ENCODE results near the gene RTN4RL1.

The RTN4RL1 gene

DNA sequence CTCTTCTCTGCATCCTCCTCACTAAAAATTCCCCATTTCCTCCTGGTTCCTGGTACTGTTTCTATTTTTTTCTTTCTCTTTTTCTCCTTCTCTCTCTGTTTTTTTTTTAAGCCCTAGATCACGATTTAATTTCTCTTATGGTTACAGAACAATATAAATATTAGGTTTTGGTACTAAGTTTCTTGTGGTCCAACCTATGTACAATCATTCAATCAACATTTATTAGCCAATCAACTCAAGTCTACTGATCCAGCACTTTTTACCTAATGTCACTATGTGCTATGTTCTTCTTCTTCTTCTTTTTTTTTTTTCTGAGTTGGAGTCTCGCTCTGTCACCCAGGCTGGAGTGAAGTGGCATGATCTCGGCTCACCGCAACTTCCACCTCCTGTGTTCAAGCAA, 12.6 kb downstream of the RTN4RL1 start:
- H3K4me3 ChIP-seq (ENCODE audit: low read depth, low read length): no peak overlapping the region
- TF ChIP-seq, protein P1, sequence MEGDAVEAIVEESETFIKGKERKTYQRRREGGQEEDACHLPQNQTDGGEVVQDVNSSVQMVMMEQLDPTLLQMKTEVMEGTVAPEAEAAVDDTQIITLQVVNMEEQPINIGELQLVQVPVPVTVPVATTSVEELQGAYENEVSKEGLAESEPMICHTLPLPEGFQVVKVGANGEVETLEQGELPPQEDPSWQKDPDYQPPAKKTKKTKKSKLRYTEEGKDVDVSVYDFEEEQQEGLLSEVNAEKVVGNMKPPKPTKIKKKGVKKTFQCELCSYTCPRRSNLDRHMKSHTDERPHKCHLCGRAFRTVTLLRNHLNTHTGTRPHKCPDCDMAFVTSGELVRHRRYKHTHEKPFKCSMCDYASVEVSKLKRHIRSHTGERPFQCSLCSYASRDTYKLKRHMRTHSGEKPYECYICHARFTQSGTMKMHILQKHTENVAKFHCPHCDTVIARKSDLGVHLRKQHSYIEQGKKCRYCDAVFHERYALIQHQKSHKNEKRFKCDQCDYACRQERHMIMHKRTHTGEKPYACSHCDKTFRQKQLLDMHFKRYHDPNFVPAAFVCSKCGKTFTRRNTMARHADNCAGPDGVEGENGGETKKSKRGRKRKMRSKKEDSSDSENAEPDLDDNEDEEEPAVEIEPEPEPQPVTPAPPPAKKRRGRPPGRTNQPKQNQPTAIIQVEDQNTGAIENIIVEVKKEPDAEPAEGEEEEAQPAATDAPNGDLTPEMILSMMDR (IDR thresholded peaks at IDR 0.05; ENCODE audit: low read depth, low read length): no peak
- no peak for TF ChIP-seq MYC (IDR thresholded peaks at IDR 0.05; ENCODE audit: low read depth, low read length)
- TF ChIP-seq, protein P2, sequence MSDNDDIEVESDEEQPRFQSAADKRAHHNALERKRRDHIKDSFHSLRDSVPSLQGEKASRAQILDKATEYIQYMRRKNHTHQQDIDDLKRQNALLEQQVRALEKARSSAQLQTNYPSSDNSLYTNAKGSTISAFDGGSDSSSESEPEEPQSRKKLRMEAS (IDR thresholded peaks at IDR 0.05; ENCODE audit: low read depth, low read length): no peak
- DNase-seq (ENCODE audit: low read depth): no peak

DNA sequence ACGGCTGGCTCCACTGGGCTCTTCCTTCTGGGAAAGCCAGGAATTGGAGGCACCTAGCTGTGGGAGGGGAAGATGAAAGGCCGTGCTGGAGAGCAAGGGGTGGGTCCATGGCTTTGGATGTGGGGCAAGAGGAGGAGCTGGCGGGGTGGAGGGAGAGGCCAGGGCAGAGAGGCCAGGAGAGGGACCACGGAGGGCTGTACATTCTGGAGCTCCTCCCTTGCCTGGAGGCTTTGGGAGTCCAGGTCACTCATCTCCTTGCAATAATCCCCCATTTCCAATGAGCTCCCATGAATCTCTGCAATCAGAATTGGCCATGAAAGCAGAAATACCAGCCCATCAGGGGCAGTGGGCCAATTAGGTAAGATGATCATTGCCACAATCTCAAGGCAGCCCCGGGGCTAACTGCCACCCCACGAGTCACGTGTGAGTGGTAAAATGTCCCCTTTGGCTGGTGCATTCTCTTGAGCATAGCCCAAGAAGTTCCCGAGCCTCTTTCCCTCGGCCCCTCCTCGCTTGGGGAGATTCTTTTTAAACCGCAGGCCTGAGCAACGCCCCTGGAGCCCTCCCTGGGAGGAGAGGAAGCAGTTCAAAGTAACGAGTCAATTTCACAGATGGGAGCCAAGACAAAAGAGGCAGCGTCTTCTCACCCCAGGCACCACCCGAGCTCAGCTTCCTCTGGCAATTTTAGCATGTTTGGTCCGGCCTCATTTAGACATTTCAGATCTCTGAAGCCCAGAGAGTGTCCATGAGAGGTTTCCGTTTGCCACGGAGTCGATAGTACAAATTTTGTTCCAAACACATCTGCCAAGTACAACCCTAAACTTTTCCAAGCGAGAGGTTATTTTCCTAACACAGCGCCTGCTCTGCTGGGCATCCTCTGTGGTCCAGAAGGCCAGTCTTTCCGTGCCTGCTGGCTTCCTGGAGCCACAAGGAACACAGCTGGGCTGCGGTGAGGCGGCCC, 13.4 kb downstream of the RTN4RL1 start:
- H3K4me3 ChIP-seq (ENCODE audit: low read depth, low read length): no peak overlapping the region
- DNase-seq (ENCODE audit: low read depth): peak; percentile 60
- TF ChIP-seq MYC (IDR thresholded peaks at IDR 0.05; ENCODE audit: low read depth, low read length) (no peak), POLR2A (IDR thresholded peaks at IDR 0.05; ENCODE audit: extremely low read depth, insufficient read length) (no peak)
- TF ChIP-seq, protein P2 (IDR thresholded peaks at IDR 0.05; ENCODE audit: low read depth, low read length): no peak
- TF ChIP-seq, protein P1 (IDR thresholded peaks at IDR 0.05; ENCODE audit: low read depth, low read length): no peak

DNA sequence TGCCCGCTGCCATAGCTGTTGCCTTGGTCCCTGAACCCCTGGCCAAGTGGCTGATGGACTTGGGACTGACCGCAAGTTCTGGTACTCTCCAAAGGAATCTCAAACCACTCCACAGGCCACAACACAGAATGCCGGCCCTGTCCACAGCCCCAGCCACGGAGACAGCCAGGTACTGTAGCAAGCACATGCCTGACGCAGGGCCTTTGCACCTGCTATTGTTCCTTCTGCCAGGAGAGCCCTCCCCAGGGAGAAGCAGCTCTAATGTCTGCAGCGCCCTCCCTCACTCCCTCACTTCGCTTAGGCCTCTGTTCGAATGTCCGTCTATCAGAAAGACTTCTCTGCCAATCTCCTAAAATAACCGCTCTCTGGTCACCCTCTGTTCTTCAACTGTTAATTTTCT, 15.4 kb downstream of the RTN4RL1 start:
- no peak for TF ChIP-seq MYC (IDR thresholded peaks at IDR 0.05; ENCODE audit: low read depth, low read length)
- TF ChIP-seq, protein P1 (IDR thresholded peaks at IDR 0.05; ENCODE audit: low read depth, low read length): no peak
- TF ChIP-seq POLR2A (IDR thresholded peaks at IDR 0.05; ENCODE audit: extremely low read depth, insufficient read length): no peak
- TF ChIP-seq, protein P2 (IDR thresholded peaks at IDR 0.05; ENCODE audit: low read depth, low read length): no peak
- no peak overlapping the region for H3K4me3 ChIP-seq (ENCODE audit: low read depth, low read length)
- no peak for DNase-seq (ENCODE audit: low read depth)

DNA sequence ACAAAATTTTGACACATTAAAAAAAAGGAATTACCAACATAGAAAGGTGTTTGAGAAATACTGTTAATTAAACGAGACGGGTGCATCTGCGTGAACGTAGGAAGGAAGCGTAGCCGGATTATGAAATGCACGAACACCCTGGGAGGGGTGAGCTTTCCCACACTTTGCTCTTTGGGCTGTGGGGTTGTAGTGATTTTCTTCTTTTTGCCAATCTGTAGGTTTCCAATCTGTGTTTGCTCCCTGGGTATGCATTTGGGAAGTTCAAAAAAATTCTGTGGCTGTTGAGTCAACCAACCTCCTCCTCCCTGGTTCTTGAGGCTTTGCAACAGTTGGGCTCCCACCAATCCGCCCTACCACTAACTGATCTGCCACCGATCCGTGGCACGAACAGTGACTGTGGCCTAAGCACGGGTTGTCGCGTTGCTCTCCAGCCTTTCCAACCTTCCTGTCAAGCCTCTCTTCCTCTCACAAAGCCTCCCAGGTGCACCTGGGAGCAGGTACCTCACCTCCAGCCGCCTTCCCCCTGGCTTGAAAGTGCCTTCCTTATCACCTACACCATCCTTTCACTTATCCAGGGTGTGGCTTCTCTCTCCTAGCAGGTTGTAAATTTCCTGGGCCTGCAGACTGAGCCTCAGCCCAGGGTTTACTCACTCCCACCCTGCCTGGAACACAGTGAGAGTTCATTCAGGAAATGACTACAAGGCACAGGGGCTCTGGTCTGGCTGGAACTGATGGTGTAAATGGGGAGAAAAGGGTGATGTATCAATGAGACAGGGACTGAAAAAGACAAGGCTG, 16.6 kb downstream of the RTN4RL1 start:
- TF ChIP-seq MYC (IDR thresholded peaks at IDR 0.05; ENCODE audit: low read depth, low read length): no peak
- TF ChIP-seq, protein P1 (IDR thresholded peaks at IDR 0.05; ENCODE audit: low read depth, low read length): no peak
- TF ChIP-seq, protein P2 (IDR thresholded peaks at IDR 0.05; ENCODE audit: low read depth, low read length): no peak
- TF ChIP-seq POLR2A (IDR thresholded peaks at IDR 0.05; ENCODE audit: extremely low read depth, insufficient read length): no peak
- H3K4me3 ChIP-seq (ENCODE audit: low read depth, low read length): no peak overlapping the region
- DNase-seq (ENCODE audit: low read depth): peak; percentile 11

DNA sequence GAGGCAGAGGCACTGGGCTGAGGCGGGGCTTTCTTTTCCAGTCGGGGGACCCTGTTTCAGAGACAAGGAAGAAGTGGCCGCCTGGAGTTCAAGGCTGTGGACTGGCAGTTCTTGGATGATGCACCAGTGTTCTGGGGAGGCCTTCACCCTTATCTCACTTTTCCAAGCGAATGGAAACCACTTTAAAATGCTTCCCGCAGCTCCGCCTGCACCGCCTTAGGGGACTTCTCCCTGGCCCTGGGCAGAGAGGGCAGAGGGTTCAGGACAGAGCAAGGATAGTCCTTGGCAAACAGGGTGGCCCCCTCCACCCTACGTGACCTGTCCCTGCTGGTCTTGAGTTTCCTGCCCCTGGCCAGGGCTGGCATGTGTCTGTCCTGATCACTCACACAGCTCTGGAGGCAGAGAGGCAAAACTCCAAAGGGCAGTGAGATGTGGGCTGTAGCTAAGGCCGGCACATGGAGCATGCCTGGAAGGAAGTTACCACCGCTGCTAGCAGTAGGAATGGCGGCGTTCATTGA, 20.6 kb downstream of the RTN4RL1 start:
- H3K4me3 ChIP-seq (ENCODE audit: low read depth, low read length): no peak overlapping the region
- no peak for DNase-seq (ENCODE audit: low read depth)
- TF ChIP-seq POLR2A (IDR thresholded peaks at IDR 0.05; ENCODE audit: extremely low read depth, insufficient read length): no peak
- TF ChIP-seq, protein P1 (IDR thresholded peaks at IDR 0.05; ENCODE audit: low read depth, low read length): no peak
- TF ChIP-seq, protein P2 (IDR thresholded peaks at IDR 0.05; ENCODE audit: low read depth, low read length): no peak
- no peak for TF ChIP-seq MYC (IDR thresholded peaks at IDR 0.05; ENCODE audit: low read depth, low read length)
